K562 (cell line): ENCODE data around the gene SYMPK. TPM values are rescaled to one million over a fixed set of nuclear protein-coding genes. Genes with fewer than 3 reads are reported as not detected.
A peak's percentile ranks its signal among the peaks of the same experiment; 100 is the strongest.

Experiments used
- ATAC-seq: fragments of 200-7000 bp; cut with Tn5 transposase; 3 replicates; pipeline ENCODE4 v1.9.1; 2020; ENCODE audit warnings: moderate library complexity
- BruUV-seq: library from RNA; stranded (reverse); fragments of 400-500 nt; replicated peaks from 2 replicates; lab custom pipeline; 2021; lab: Mats Ljungman, UMichigan
- CTCF ChIA-PET: fragments of 300-600 bp; formaldehyde crosslinking; extraction: SDS; loops from one replicate; lab custom pipeline; 2021; ENCODE audit warnings: low intra/inter-chr PET ratio; lab: Yijun Ruan, JAX
- POLR2A ChIA-PET: fragments of 300-600, 350-650 bp; sonication (Branson Sonifier 250); formaldehyde crosslinking; extraction: SDS; loops from one replicate; lab custom pipeline; 2021; ENCODE audit warnings: antibody characterized with exemption, inconsistent platforms; lab: Yijun Ruan, JAX
- DNase-seq, 4 experiments: peaks; one replicate each; pipeline versions ENCODE4 v3.0.0 to v3.0.0-alpha.2; 2011 to 2018; ENCODE audit warnings: low spot score in 3 of 4, mixed read lengths in 3 of 4; ENCODE audit errors: extremely low read depth in 1 of 4
- FAIRE-seq: peaks from 2 replicates; lab custom pipeline; 2011; peaks lifted over from hg19 to GRCh38; lab: Jason Lieb, UNC
- H2AFZ ChIP-seq: 2 replicates; pipeline ENCODE4 v1.6.0; 2011; ENCODE audit warnings: low read depth, low read length, control low read depth, inconsistent platforms
- H3K27ac ChIP-seq: fragments of 200-600 bp; 3 replicates; pipeline ENCODE4 v1.8.0; 2011; ENCODE audit warnings: low read depth, mild to moderate bottlenecking, control low read depth, inconsistent platforms, low read length, moderate library complexity, mixed read lengths; ENCODE audit errors: extremely low read depth
- H3K27me3 ChIP-seq, 2 experiments: fragments of 300-600 bp in 1 of 2; 2 replicates in 1 of 2; 3 replicates in 1 of 2; pipeline versions ENCODE4 v1.6.0 to v1.8.0; 2011; ENCODE audit warnings: inconsistent platforms in 2 of 2, low read length in 2 of 2, mild to moderate bottlenecking in 1 of 2, mixed read lengths in 1 of 2, moderate library complexity in 1 of 2; ENCODE audit not compliant: control insufficient read depth in 2 of 2, insufficient read depth in 2 of 2
- H3K36me3 ChIP-seq: fragments of 300-600 bp; 3 replicates; pipeline ENCODE4 v1.8.0; 2011; ENCODE audit warnings: mild to moderate bottlenecking, low read length, inconsistent platforms; ENCODE audit not compliant: control insufficient read depth, insufficient read depth
- H3K4me1 ChIP-seq, 2 experiments: fragments of 200-600 bp in 1 of 2; replicated peaks in 1 of 2; 2 replicates in 1 of 2; 3 replicates in 1 of 2; pipeline versions ENCODE4 v1.5.1 to v1.8.0; 2011; ENCODE audit warnings: inconsistent platforms in 2 of 2, low read length in 2 of 2, mild to moderate bottlenecking in 1 of 2, mixed read lengths in 1 of 2, moderate library complexity in 1 of 2; ENCODE audit not compliant: control insufficient read depth in 2 of 2, insufficient read depth in 2 of 2
- H3K4me2 ChIP-seq: 2 replicates; pipeline ENCODE4 v1.6.1; 2011; ENCODE audit warnings: low read length, control low read depth, inconsistent platforms, mixed read lengths; ENCODE audit not compliant: insufficient read depth
- H3K4me3 ChIP-seq: fragments of 200-600 bp; sonication (generic), shearing (Covaris generic); 2 replicates; pipeline ENCODE4 v1.5.1; 2016; ENCODE audit warnings: control low read depth, inconsistent platforms
- H3K79me2 ChIP-seq: fragments of 200-600 bp; 3 replicates; pipeline ENCODE4 v1.8.0; 2011; ENCODE audit warnings: low read length, inconsistent platforms; ENCODE audit not compliant: control insufficient read depth, insufficient read depth
- H3K9ac ChIP-seq, 2 experiments: 2 replicates each; pipeline versions ENCODE4 v1.6.0 to v1.6.1; 2011; ENCODE audit warnings: low read depth in 2 of 2, low read length in 2 of 2, control low read depth in 1 of 2, inconsistent platforms in 1 of 2, mild to moderate bottlenecking in 1 of 2, mixed read lengths in 1 of 2; ENCODE audit not compliant: insufficient read depth in 1 of 2
- H3K9me1 ChIP-seq: one replicate; pipeline ENCODE4 v1.6.0; 2011; ENCODE audit warnings: inconsistent platforms, mild to moderate bottlenecking, low read length, moderate library complexity; ENCODE audit not compliant: control insufficient read depth, insufficient read depth
- H3K9me3 ChIP-seq: replicated peaks from 2 replicates; pipeline ENCODE4 v1.5.1; 2011; ENCODE audit warnings: low read depth, low read length, inconsistent platforms; ENCODE audit not compliant: control insufficient read depth, insufficient read depth
- H4K20me1 ChIP-seq: replicated peaks from 2 replicates; pipeline ENCODE4 v1.6.1; 2011; ENCODE audit warnings: low read length, inconsistent platforms, mixed read lengths; ENCODE audit not compliant: control insufficient read depth, insufficient read depth
- POLR2G ChIP-seq: fragments of 200-400 bp; formaldehyde crosslinking; IDR thresholded peaks from 2 replicates; pipeline ENCODE4 v1.6.1; 2017; ENCODE audit warnings: low read depth, mild to moderate bottlenecking, antibody characterized with exemption, low read length, moderate library complexity
- RBM22 ChIP-seq: fragments of 200-400 bp; formaldehyde crosslinking; IDR thresholded peaks from 2 replicates; pipeline ENCODE4 v1.6.1; 2018; ENCODE audit warnings: low read length, low read depth; ENCODE audit not compliant: poor library complexity, severe bottlenecking
- SMAD4 ChIP-seq: fragments of 250-450 bp; sonication (Bioruptor Pico); conservative IDR thresholded peaks from 2 replicates; pipeline ENCODE4 v1.8.0; 2021; ENCODE audit warnings: inconsistent platforms, mild to moderate bottlenecking, moderate library complexity
- SNRNP70 ChIP-seq: fragments of 200-400 bp; formaldehyde crosslinking; optimal IDR thresholded peaks from 2 replicates; pipeline ENCODE3; 2017; ENCODE audit warnings: low read depth, low read length
- ZNF121 ChIP-seq: sonication (generic); formaldehyde crosslinking; conservative IDR thresholded peaks from 2 replicates; pipeline ENCODE4 v1.8.0; 2022; ENCODE audit warnings: missing genetic modification reagents
- ZNF518B ChIP-seq: fragments of 250-450 bp; sonication (Bioruptor Pico); IDR thresholded peaks from 2 replicates; pipeline ENCODE4 v1.5.0; 2021; ENCODE audit warnings: mild to moderate bottlenecking, moderate library complexity
- WGBS: fragments of 100-300 bp; shearing (Covaris generic); methylation state at CpG from one replicate; pipeline ENCODE4 v1.1.6; 2016; ENCODE audit warnings: low coverage, mixed read lengths; ENCODE audit not compliant: insufficient coverage; ENCODE audit errors: missing lambda C conversion rate; 5-methylcytosine and 5-hydroxymethylcytosine counted together
- in situ Hi-C: fragments of 300-500 bp; cut with MboI; formaldehyde crosslinking; loops from 4 replicates; pipeline ENCODE4 v1.15.0; 2018; ENCODE audit warnings: inconsistent platforms, mixed read lengths
- intact Hi-C: fragments of 100-400 bp; cut with micrococcal nuclease; formaldehyde crosslinking; loops from 2 replicates; pipeline ENCODE4 v1.14.2; 2022
- polyA plus RNA-seq, 8 experiments: library from polyadenylated mRNA; depleted of rRNA in 4 of 8; stranded (reverse) in 5 of 8; unstranded in 3 of 8; fragments of >200 nt; fragmentation: Nextera tagmentation in 2 of 8; fragmentation: Illumina TruSeq in 1 of 8; extraction: Ambion mirVana in 2 of 8; extraction: Trizol in 1 of 8; gene quantifications; 2 replicates each; pipeline versions ENCODE4 v1.2.1 to v1.2.3, GENCODE V29; 2011 to 2014; ENCODE audit warnings: inconsistent platforms in 1 of 8, missing spikeins in 1 of 8
- total RNA-seq, 7 experiments: library from RNA; depleted of rRNA in 6 of 7; stranded (reverse); fragments of >200 nt in 6 of 7; fragmentation: Illumina TruSeq in 2 of 7; extraction: Trizol in 2 of 7; gene quantifications; 2 replicates each; pipeline versions ENCODE4 v1.2.1 to v1.2.3, GENCODE V29; 2011 to 2021; ENCODE audit warnings: low replicate concordance in 1 of 7
- TF ChIP-seq, protein P1 (sequence below): IDR thresholded peaks from 2 replicates; pipeline ENCODE4 v1.6.1; 2011; ENCODE audit warnings: borderline replicate concordance, low read depth, mild to moderate bottlenecking, moderate library complexity, low read length; ENCODE audit not compliant: insufficient read depth, poor library complexity, severe bottlenecking
- TF ChIP-seq, protein P2 (sequence below): fragments of 250-450 bp; sonication (Bioruptor Pico); IDR thresholded peaks from 2 replicates; pipeline ENCODE4 v1.5.0; 2021
- TF ChIP-seq, protein P3 (sequence below): fragments of 250-450 bp; sonication (Bioruptor Pico); IDR thresholded peaks from 2 replicates; pipeline ENCODE4 v1.8.0; 2022; ENCODE audit warnings: inconsistent platforms
- TF ChIP-seq, protein P4 (sequence below): fragments of 250-450 bp; sonication (Bioruptor Pico); IDR thresholded peaks from 2 replicates; pipeline ENCODE4 v1.8.0; 2021; ENCODE audit warnings: moderate library complexity, mild to moderate bottlenecking, inconsistent platforms

The SYMPK gene
- total and polyA plus RNA-seq, 9 of the 15 experiments (the other 6 are each of a cell fraction or from before 2014, with no cell fraction given): 0.73 to 95.5 (median 58.4) TPM

GRCh38 chr19:45786533-45786894, 76.4 kb downstream of the SYMPK start:
- FAIRE-seq (no peak), DNase-seq (no peak), ATAC-seq (no peak)
- no peak overlapping the region for H3K27ac ChIP-seq
- intact Hi-C loops (no loop called here), in situ Hi-C loops (no loop called here)
- no TSS peak for BruUV-seq
- no peaks in the 10 kb centered on the region for H4K20me1 ChIP-seq
- H3K9ac ChIP-seq: no peak overlapping the region; a peak in 1 of 4 replicates
- no peaks in the 10 kb centered on the region for H3K27me3 ChIP-seq
- peaks cover 9% of the 10 kb centered on the region for H3K79me2 ChIP-seq
- H3K9me1 ChIP-seq: peaks cover 5% of the 10 kb centered on the region
- no peak overlapping the region for H3K4me3 ChIP-seq
- peaks cover 7 to 41% of the 10 kb centered on the region in 2 experiments for H3K4me1 ChIP-seq
- H3K4me2 ChIP-seq: no peak overlapping the region
- 95% methylated on average over 19 of the region's 21 CpGs for WGBS
- peaks cover 59% of the 10 kb centered on the region; the same call in 2 of the 3 replicates for H3K36me3 ChIP-seq
- H3K9me3 ChIP-seq: no peaks in the 10 kb centered on the region
- CTCF ChIA-PET: no interaction called here
- no peak overlapping the region for H2AFZ ChIP-seq
- POLR2A ChIA-PET: interaction anchor here (1.3 to 1.6 kb wide), 2 partner anchors 13 to 34 kb away, joined by 3 to 4 read pairs; no protein-coding TSS in a partner anchor
- no peak for TF ChIP-seq ZNF121 (CRISPR knock-in tag)
- no peak for TF ChIP-seq SNRNP70
- TF ChIP-seq, protein P1, sequence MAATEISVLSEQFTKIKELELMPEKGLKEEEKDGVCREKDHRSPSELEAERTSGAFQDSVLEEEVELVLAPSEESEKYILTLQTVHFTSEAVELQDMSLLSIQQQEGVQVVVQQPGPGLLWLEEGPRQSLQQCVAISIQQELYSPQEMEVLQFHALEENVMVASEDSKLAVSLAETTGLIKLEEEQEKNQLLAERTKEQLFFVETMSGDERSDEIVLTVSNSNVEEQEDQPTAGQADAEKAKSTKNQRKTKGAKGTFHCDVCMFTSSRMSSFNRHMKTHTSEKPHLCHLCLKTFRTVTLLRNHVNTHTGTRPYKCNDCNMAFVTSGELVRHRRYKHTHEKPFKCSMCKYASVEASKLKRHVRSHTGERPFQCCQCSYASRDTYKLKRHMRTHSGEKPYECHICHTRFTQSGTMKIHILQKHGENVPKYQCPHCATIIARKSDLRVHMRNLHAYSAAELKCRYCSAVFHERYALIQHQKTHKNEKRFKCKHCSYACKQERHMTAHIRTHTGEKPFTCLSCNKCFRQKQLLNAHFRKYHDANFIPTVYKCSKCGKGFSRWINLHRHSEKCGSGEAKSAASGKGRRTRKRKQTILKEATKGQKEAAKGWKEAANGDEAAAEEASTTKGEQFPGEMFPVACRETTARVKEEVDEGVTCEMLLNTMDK: no peak
- peak; percentile 46; the same call in 1 of the 2 replicates for TF ChIP-seq POLR2G
- TF ChIP-seq, protein P2, sequence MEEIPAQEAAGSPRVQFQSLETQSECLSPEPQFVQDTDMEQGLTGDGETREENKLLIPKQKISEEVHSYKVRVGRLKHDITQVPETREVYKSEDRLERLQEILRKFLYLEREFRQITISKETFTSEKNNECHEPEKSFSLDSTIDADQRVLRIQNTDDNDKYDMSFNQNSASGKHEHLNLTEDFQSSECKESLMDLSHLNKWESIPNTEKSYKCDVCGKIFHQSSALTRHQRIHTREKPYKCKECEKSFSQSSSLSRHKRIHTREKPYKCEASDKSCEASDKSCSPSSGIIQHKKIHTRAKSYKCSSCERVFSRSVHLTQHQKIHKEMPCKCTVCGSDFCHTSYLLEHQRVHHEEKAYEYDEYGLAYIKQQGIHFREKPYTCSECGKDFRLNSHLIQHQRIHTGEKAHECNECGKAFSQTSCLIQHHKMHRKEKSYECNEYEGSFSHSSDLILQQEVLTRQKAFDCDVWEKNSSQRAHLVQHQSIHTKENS (CRISPR knock-in tag): no peak
- TF ChIP-seq, protein P3, sequence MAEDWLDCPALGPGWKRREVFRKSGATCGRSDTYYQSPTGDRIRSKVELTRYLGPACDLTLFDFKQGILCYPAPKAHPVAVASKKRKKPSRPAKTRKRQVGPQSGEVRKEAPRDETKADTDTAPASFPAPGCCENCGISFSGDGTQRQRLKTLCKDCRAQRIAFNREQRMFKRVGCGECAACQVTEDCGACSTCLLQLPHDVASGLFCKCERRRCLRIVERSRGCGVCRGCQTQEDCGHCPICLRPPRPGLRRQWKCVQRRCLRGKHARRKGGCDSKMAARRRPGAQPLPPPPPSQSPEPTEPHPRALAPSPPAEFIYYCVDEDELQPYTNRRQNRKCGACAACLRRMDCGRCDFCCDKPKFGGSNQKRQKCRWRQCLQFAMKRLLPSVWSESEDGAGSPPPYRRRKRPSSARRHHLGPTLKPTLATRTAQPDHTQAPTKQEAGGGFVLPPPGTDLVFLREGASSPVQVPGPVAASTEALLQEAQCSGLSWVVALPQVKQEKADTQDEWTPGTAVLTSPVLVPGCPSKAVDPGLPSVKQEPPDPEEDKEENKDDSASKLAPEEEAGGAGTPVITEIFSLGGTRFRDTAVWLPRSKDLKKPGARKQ (CRISPR knock-in tag): no peak
- peak; percentile 3 for TF ChIP-seq RBM22
- no peak for TF ChIP-seq SMAD4 (CRISPR knock-in tag)
- no peak for TF ChIP-seq ZNF518B (CRISPR knock-in tag)
- TF ChIP-seq, protein P4, sequence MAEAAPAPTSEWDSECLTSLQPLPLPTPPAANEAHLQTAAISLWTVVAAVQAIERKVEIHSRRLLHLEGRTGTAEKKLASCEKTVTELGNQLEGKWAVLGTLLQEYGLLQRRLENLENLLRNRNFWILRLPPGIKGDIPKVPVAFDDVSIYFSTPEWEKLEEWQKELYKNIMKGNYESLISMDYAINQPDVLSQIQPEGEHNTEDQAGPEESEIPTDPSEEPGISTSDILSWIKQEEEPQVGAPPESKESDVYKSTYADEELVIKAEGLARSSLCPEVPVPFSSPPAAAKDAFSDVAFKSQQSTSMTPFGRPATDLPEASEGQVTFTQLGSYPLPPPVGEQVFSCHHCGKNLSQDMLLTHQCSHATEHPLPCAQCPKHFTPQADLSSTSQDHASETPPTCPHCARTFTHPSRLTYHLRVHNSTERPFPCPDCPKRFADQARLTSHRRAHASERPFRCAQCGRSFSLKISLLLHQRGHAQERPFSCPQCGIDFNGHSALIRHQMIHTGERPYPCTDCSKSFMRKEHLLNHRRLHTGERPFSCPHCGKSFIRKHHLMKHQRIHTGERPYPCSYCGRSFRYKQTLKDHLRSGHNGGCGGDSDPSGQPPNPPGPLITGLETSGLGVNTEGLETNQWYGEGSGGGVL (CRISPR knock-in tag): no peak
